HTERT RPE-1 (cell line): ENCODE results near the gene HES7.

Source experiments
- in situ Hi-C: fragments of 300-500 bp; cut with MboI; formaldehyde crosslinking; loops from 4 replicates; pipeline ENCODE4 v1.14.3; 2020; ENCODE audit warnings: low sequenced_read_pairs

The HES7 gene

GRCh38 chr17:8143581-8144400 lies 19.9 kb upstream of the HES7 start:
- in situ Hi-C loops, result no loop called here

GRCh38 chr17:8142887-8143580 lies 19.1 kb upstream of the HES7 start:
- in situ Hi-C loops, result no loop called here

DNA sequence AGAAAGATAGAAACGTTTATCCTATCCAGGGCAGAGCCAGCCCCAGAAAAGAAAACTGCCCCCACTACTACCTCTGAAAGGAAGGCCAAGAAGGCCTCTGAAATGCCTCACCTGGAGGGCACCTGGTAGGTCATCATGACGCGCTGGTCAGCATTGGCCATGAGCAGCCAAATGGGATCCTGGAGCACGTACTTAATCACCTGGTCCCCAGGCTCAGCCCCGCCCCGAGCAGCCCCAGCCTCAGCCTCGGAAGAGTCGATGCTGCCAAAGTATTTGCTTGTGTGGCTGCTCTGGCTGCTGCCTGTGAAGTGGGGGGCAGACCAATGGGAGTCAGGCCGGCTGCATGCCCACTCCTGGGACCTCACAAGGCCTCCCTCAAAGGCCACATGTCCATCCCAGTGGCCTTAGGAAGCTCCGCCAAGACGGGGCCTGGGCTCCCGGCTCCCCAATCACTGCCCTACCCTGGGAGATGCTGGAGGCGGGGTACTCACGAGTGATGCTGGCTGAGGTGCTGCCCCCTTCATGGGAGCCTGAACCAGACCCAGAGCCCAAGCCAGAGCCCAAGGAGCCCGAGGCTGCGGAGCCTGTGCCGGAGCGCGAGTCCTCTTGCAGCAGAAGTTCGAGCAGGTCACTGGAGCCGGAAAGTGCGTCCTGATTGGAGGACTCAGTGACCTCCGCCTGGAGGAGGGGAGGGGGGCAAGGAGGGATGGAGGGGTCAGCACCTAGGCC lies 18.4 kb upstream of the HES7 start:
- in situ Hi-C loops, result no loop called here

- in situ Hi-C loops, result no loop called here
These were observed 17.8 kb upstream of the HES7 start for GRCh38 chr17:8141741-8142140.

- in situ Hi-C loops, result no loop called here
These were observed 17.1 kb upstream of the HES7 start for GRCh38 chr17:8141045-8141444.

- in situ Hi-C loops, result no loop called here
These were observed 16.4 kb upstream of the HES7 start for GRCh38 chr17:8140065-8141029.

- in situ Hi-C loops, result no loop called here
These were observed 14.9 kb upstream of the HES7 start for GRCh38 chr17:8138672-8139371.

DNA sequence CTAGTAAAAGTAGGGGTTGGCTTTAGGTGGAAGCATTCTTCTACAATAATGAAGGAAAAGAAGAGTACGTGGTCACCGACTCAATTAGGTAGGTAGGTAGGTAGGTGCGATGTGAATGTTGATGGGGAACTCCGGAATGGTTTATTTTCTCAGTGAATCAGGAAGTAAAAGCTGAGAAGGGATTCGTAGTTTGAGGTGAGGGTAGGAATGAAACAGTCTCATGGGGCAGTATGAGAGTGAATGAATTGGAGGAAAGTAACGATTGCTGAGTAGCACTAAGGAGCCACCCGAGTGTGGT lies 14.4 kb upstream of the HES7 start:
- in situ Hi-C loops, result no loop called here

- in situ Hi-C loops, result no loop called here
These were observed 13.9 kb upstream of the HES7 start for GRCh38 chr17:8137645-8138373.

DNA sequence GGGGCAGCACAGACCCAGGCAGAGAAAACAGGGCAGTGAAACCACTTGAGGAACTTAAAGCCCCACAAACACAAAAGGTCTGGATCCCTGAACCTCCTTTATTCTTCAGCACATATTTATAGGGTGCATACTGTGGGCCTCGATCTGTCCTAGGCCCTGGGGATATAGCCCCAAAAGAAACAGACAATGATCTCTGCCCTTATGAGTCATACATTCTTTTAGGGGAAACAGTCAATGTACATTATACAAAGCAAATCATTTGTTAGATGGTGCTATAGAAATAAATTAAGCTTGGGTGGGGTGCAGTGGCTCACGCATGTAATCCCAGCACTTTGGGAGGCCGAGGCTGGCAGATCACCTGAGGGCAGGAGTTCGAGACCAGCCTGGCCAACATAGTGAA lies 10.0 kb upstream of the HES7 start:
- in situ Hi-C loops, result no loop called here

DNA sequence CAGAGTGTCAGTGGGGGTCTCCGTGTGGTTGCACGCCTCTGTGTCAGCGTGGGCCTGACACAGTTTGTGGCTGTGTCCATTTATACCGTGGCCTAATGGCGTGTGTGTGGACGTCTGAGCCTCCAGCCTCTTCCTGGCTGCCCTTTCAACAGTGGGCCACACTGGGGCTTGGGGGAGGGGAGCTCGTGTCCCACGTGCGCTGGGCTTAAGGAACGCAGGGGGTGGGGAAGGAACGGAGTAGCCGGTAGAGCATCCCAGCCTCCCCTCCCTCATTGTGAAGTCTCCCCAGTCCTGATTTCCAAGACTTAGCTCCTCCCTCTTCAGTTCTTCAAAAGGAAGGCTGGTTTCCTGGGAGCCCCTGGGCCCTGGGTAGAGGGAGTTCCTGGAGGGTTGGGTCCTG lies 9.5 kb upstream of the HES7 start:
- in situ Hi-C loops, result no loop called here

- in situ Hi-C loops, result no loop called here
These were observed 8.0 kb upstream of the HES7 start for GRCh38 chr17:8131844-8132441.

DNA sequence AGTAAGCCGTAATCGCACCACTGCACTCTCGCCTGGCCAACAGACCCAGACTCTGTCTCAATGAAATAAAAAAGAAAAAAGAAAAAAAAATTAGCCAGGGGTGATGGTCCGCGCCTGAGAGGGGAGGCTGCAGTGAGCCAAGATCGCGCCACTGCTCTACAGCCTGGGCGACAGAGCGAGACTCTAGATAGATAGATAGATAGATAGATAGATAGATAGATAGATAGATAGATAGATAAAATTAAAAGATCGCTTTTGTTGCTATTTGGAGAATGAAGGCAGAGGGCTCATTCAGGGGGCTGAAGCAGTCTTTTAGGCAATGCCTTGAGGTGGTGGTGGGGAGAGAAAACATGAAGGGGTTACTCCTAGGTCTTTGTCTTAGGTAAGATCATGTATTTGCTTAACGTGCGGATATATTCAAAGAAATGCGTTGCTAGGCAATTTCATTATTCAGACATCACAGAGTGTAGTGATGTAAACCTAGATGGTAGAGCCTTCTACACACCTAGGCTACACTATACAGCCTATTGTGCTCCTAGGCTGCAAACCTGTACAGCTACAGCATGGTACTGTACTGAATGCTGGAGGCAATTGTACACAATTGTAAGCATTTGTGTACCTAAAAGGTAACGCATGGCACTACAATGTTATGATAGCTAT lies 4.3 kb upstream of the HES7 start:
- in situ Hi-C loops, result no loop called here

- in situ Hi-C loops, result no loop called here
These were observed 2.7 kb upstream of the HES7 start for GRCh38 chr17:8126491-8127066.

DNA sequence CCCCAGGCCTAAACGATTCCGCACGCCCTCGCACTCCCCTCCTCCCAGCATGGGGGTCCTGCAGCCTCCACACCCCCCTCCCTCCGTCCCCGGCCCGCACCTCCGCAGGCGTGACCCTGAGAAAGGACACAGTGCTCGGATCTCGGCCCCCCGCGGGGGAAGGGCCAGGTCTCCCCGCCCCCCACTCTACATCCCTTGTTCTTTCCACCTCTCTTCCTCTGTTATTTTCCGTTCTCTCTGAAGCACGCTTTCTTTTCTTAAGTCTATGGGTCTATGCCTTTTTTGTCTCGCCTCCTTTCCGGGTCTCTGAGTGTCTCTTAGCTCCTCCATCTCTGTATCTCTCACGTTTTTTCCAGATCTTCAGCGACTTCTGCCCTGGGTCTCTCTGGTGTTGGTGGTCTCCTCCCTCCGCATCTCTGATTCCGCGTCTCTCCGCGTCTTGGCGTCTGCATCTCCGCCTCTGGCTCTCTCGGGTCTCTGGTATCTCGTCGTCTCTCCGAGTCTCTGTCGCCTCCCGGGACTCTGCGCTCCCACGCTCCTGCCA lies 2.1 kb upstream of the HES7 start:
- in situ Hi-C loops, result no loop called here

DNA sequence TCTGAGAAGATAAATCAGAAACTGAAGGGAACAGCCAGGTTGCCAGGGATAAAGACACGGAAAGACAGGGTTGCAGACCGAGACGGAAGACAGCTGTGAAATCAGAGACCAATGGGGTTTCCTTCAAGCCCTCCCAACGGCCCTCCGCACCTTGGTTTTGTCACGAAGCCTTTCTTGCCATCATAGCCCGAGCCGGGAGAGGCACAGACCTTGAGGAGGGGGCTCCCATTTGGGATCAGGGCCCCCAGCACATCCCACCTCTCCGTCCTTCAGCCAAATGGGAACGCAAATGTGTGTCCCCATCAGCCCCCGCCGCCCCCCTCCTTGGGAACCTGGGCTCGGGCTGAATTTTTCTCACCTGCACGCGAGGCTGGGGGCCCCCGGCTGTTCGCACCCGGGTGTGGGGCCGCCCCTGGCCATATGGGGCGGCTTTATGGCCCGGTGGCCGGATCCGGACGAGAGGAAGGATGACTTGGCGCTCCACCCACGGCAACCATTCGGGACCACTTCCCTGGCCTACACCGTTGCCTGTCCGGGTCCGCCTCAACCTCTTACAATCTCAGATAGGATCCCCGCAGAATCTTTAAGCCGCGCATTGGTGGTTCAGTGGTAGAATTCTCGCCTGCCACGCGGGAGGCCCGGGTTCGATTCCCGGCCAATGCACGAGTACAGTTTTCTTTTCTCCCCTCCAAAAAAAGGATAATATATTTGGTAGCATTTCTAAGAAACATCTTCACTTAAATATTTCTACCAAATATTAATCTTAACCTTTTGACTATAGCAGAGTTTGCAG lies 1.4 kb upstream of the HES7 start:
- in situ Hi-C loops, result no loop called here
